PC-3 (cell line): ENCODE results near the gene SRGAP1.

ENCODE experiments used
- EZH2 ChIP-seq: fragments of 300-600 bp; sonication (generic); IDR thresholded peaks from one replicate; pipeline ENCODE4 v1.6.1; 2017; ENCODE audit warnings: antibody characterized with exemption, mild to moderate bottlenecking, low read length; ENCODE audit not compliant: unreplicated experiment
- EZH2phosphoT487 ChIP-seq: fragments of 300-600 bp; sonication (generic); IDR thresholded peaks from 2 replicates; pipeline ENCODE4 v1.6.1; 2018; ENCODE audit warnings: mild to moderate bottlenecking, antibody characterized with exemption, low read length, borderline replicate concordance
- TF ChIP-seq, protein P1 (sequence below): fragments of 300-600 bp; sonication (generic); conservative IDR thresholded peaks from 2 replicates; pipeline ENCODE4 v1.5.1; 2017; ENCODE audit warnings: antibody characterized with exemption, low read depth, mild to moderate bottlenecking, low read length

DNA sequence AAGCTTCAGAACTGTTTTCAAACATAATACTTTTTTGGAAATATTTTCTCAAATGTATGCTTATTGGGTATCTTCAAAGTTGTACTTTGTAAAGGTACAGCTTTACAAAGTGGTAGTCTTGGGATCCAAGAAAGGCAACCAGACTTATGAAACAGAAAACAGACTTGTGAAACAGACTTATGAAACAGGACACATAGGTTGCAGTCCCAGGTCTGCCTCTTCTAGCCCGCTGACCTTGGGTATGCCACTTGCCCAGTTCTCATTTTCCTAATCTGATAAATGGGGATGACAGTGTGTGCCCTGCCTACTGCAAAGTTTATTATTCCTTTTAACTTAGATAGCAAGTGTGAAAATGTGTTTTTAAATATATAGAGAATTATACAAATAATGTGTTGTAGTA lies 263.3 kb downstream of the SRGAP1 start:
- TF ChIP-seq, protein P1, sequence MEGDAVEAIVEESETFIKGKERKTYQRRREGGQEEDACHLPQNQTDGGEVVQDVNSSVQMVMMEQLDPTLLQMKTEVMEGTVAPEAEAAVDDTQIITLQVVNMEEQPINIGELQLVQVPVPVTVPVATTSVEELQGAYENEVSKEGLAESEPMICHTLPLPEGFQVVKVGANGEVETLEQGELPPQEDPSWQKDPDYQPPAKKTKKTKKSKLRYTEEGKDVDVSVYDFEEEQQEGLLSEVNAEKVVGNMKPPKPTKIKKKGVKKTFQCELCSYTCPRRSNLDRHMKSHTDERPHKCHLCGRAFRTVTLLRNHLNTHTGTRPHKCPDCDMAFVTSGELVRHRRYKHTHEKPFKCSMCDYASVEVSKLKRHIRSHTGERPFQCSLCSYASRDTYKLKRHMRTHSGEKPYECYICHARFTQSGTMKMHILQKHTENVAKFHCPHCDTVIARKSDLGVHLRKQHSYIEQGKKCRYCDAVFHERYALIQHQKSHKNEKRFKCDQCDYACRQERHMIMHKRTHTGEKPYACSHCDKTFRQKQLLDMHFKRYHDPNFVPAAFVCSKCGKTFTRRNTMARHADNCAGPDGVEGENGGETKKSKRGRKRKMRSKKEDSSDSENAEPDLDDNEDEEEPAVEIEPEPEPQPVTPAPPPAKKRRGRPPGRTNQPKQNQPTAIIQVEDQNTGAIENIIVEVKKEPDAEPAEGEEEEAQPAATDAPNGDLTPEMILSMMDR, result no peak
- TF ChIP-seq EZH2 (no peak), EZH2phosphoT487 (no peak)
